Suprapubic skin (tissue), 4 donors: ENCODE data around the gene TECRL.

Experiments
- EP300 ChIP-seq: sonication (generic); formaldehyde crosslinking; IDR thresholded peaks from one replicate; pipeline ENCODE4 v1.6.1; 2017; ENCODE audit warnings: antibody characterized with exemption
- POLR2A ChIP-seq, 2 donors: fragments of 450-650 bp; IDR thresholded peaks; one replicate each; pipeline ENCODE4 v1.6.1; 2017; ENCODE audit warnings: antibody characterized with exemption in 2 of 2, mild to moderate bottlenecking in 2 of 2, moderate library complexity in 2 of 2
- POLR2AphosphoS5 ChIP-seq, 3 donors: sonication (generic); formaldehyde crosslinking; IDR thresholded peaks; one replicate each; pipeline ENCODE4 v1.6.1; 2017; ENCODE audit warnings: antibody characterized with exemption in 3 of 3
- TF ChIP-seq, protein P1 (sequence below), 2 donors: fragments of 200-600 bp in 1 of 2; fragments of 450-650 bp in 1 of 2; sonication (generic) in 1 of 2; IDR thresholded peaks; one replicate each; pipeline ENCODE4 v1.5.1; 2016 to 2019; ENCODE audit warnings: antibody characterized with exemption in 2 of 2, mild to moderate bottlenecking in 1 of 2, moderate library complexity in 1 of 2

- TF ChIP-seq, protein P1, sequence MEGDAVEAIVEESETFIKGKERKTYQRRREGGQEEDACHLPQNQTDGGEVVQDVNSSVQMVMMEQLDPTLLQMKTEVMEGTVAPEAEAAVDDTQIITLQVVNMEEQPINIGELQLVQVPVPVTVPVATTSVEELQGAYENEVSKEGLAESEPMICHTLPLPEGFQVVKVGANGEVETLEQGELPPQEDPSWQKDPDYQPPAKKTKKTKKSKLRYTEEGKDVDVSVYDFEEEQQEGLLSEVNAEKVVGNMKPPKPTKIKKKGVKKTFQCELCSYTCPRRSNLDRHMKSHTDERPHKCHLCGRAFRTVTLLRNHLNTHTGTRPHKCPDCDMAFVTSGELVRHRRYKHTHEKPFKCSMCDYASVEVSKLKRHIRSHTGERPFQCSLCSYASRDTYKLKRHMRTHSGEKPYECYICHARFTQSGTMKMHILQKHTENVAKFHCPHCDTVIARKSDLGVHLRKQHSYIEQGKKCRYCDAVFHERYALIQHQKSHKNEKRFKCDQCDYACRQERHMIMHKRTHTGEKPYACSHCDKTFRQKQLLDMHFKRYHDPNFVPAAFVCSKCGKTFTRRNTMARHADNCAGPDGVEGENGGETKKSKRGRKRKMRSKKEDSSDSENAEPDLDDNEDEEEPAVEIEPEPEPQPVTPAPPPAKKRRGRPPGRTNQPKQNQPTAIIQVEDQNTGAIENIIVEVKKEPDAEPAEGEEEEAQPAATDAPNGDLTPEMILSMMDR (IDR thresholded peaks at IDR 0.05), result no peak
- TF ChIP-seq POLR2AphosphoS5 (IDR thresholded peaks at IDR 0.05), result no peak
- no peak for TF ChIP-seq EP300
- no peak for TF ChIP-seq POLR2A (IDR thresholded peaks at IDR 0.05)
Observed at GRCh38 chr4:64230709-64231310, 178.4 kb downstream of the TECRL start.
